Karpas-422 (cell line): ENCODE results near the gene PUS1. TPM values are rescaled to one million over a fixed set of nuclear protein-coding genes. Genes with fewer than 3 reads are reported as not detected.

Source experiments
- DNase-seq: peaks from one replicate; pipeline ENCODE4 v3.0.0-alpha.2; 2015
- H2AFZ ChIP-seq: fragments of 200-600 bp; sonication (generic); 2 replicates; pipeline ENCODE4 v1.6.1; 2014; ENCODE audit warnings: antibody characterized with exemption, low read length, mixed read lengths
- H3K27ac ChIP-seq: fragments of 200-600 bp; sonication (generic); 2 replicates; pipeline ENCODE4 v1.5.1; 2014; ENCODE audit warnings: mild to moderate bottlenecking, low read length, moderate library complexity
- H3K27me3 ChIP-seq: fragments of 200-600 bp; sonication (generic); 2 replicates; pipeline ENCODE4 v1.6.1; 2014; ENCODE audit warnings: low read length, mixed read lengths
- H3K36me3 ChIP-seq: fragments of 200-600 bp; sonication (generic); 2 replicates; pipeline ENCODE4 v1.6.1; 2014; ENCODE audit warnings: low read length, mixed read lengths; ENCODE audit not compliant: insufficient read depth
- H3K4me1 ChIP-seq: fragments of 200-600 bp; sonication (generic); 2 replicates; pipeline ENCODE4 v1.6.1; 2014; ENCODE audit warnings: mild to moderate bottlenecking, low read length, mixed read lengths
- H3K4me2 ChIP-seq: fragments of 200-600 bp; sonication (generic); 2 replicates; pipeline ENCODE4 v1.6.1; 2014; ENCODE audit warnings: low read length, low read depth, mild to moderate bottlenecking; ENCODE audit not compliant: poor library complexity, severe bottlenecking
- H3K4me3 ChIP-seq: fragments of 200-600 bp; sonication (generic); 2 replicates; pipeline ENCODE4 v1.5.1; 2014; ENCODE audit warnings: mild to moderate bottlenecking, antibody characterized with exemption, low read length, mixed read lengths
- H3K79me2 ChIP-seq: fragments of 200-600 bp; sonication (generic); 2 replicates; pipeline ENCODE4 v1.6.1; 2014; ENCODE audit warnings: mild to moderate bottlenecking, low read length, mixed read lengths
- H3K9ac ChIP-seq: fragments of 200-600 bp; sonication (generic); 2 replicates; pipeline ENCODE4 v1.6.0; 2014; ENCODE audit warnings: low read length
- H3K9me2 ChIP-seq: fragments of 200-600 bp; sonication (generic), shearing (Covaris generic); replicated peaks from 2 replicates; pipeline ENCODE4 v1.6.0; 2014; ENCODE audit warnings: mild to moderate bottlenecking, low read length, moderate library complexity; ENCODE audit not compliant: insufficient read depth
- H3K9me3 ChIP-seq: fragments of 300-700, 200-600 bp; sonication (generic); 2 replicates; pipeline ENCODE4 v1.6.1; 2014; ENCODE audit warnings: low read length, mixed read lengths
- H4K20me1 ChIP-seq: fragments of 200-600 bp; sonication (generic); 2 replicates; pipeline ENCODE4 v1.6.1; 2014; ENCODE audit warnings: mild to moderate bottlenecking, antibody characterized with exemption, low read length, low read depth; ENCODE audit not compliant: insufficient read depth
- total RNA-seq: library from RNA; depleted of rRNA; stranded (reverse); fragments of >200 nt; shearing (Covaris generic); gene quantifications from 2 replicates; pipeline ENCODE4 v1.2.3, GENCODE V29; 2014; ENCODE audit warnings: low replicate concordance

The PUS1 gene
- total RNA-seq, 1 experiment from 2014 or later, result 11.9 TPM

GRCh38 chr12:131921866-131922769 is 7.0 kb upstream of the PUS1 start:
- Histone ChIP-seq H3K27me3 (no peaks in the 10 kb centered on the region), H3K79me2 (no peaks in the 10 kb centered on the region), H4K20me1 (peaks cover 44% of the 10 kb centered on the region; the same call in 1 of the 2 replicates), H3K9me3 (no peaks in the 10 kb centered on the region), H3K4me1 (peaks cover 27% of the 10 kb centered on the region), H2AFZ (no peak overlapping the region), H3K4me3 (no peak overlapping the region), H3K4me2 (no peak overlapping the region), H3K9me2 (no peaks in the 10 kb centered on the region), H3K27ac (no peak overlapping the region), H3K36me3 (no peaks in the 10 kb centered on the region), H3K9ac (no peak overlapping the region)
- DNase-seq, result no peak

- Histone ChIP-seq H3K27ac (no peak overlapping the region), H3K4me3 (no peak overlapping the region), H2AFZ (no peak overlapping the region), H3K9me2 (no peaks in the 10 kb centered on the region), H3K27me3 (no peaks in the 10 kb centered on the region), H3K4me2 (peak overlapping the region; percentile 52), H3K4me1 (peaks cover 27% of the 10 kb centered on the region), H3K36me3 (no peaks in the 10 kb centered on the region), H3K79me2 (no peaks in the 10 kb centered on the region), H3K9me3 (no peaks in the 10 kb centered on the region), H4K20me1 (peaks cover 44% of the 10 kb centered on the region; the same call in 1 of the 2 replicates), H3K9ac (no peak overlapping the region)
- DNase-seq, result no peak
Observed at GRCh38 chr12:131922772-131923171, 6.3 kb upstream of the PUS1 start.

- Histone ChIP-seq H3K79me2 (no peaks in the 10 kb centered on the region), H3K4me3 (no peak overlapping the region), H3K4me2 (peak overlapping the region; percentile 52), H3K9me3 (no peaks in the 10 kb centered on the region), H4K20me1 (peaks cover 40% of the 10 kb centered on the region; the same call in 1 of the 2 replicates), H3K9ac (no peak overlapping the region), H3K27me3 (no peaks in the 10 kb centered on the region), H3K9me2 (no peaks in the 10 kb centered on the region), H3K27ac (no peak overlapping the region), H3K36me3 (no peaks in the 10 kb centered on the region), H3K4me1 (peaks cover 28% of the 10 kb centered on the region), H2AFZ (no peak overlapping the region)
- DNase-seq, result peak; percentile 92
Observed at GRCh38 chr12:131923260-131923659, 5.8 kb upstream of the PUS1 start.

- H3K9ac ChIP-seq, result no peak overlapping the region
- no peak overlapping the region for H3K4me2 ChIP-seq
- no peaks in the 10 kb centered on the region for H3K27me3 ChIP-seq
- H2AFZ ChIP-seq, result no peak overlapping the region
- peaks cover 31% of the 10 kb centered on the region for H3K79me2 ChIP-seq
- peaks cover 14% of the 10 kb centered on the region; the same call in 1 of the 2 replicates for H3K36me3 ChIP-seq
- H3K4me3 ChIP-seq, result no peak overlapping the region
- peaks cover 43% of the 10 kb centered on the region for H3K4me1 ChIP-seq
- no peaks in the 10 kb centered on the region for H3K9me3 ChIP-seq
- H3K9me2 ChIP-seq, result no peaks in the 10 kb centered on the region
- no peak for DNase-seq
- no peak overlapping the region for H3K27ac ChIP-seq
- peaks cover 30% of the 10 kb centered on the region for H4K20me1 ChIP-seq
Observed at GRCh38 chr12:131927110-131928079, 1.7 kb upstream of the PUS1 start.

- Histone ChIP-seq H3K27me3 (no peaks in the 10 kb centered on the region), H4K20me1 (peaks cover 23% of the 10 kb centered on the region), H3K9me3 (no peaks in the 10 kb centered on the region), H3K27ac (no peak overlapping the region), H2AFZ (peak overlapping the region; percentile 32; the same call in 1 of the 2 replicates), H3K9me2 (no peaks in the 10 kb centered on the region), H3K4me3 (peak overlapping the region; percentile 67), H3K4me1 (peaks cover 35% of the 10 kb centered on the region), H3K4me2 (peak overlapping the region; percentile 91), H3K9ac (peak overlapping the region; percentile 69), H3K79me2 (peaks cover 35% of the 10 kb centered on the region), H3K36me3 (peaks cover 20% of the 10 kb centered on the region)
- no peak for DNase-seq
Observed at GRCh38 chr12:131928080-131928710, 881 bp upstream of the PUS1 start.

- peaks cover 35% of the 10 kb centered on the region for H3K79me2 ChIP-seq
- H3K4me1 ChIP-seq, result peaks cover 19% of the 10 kb centered on the region
- H3K9me2 ChIP-seq, result no peaks in the 10 kb centered on the region
- H3K4me2 ChIP-seq, result peak overlapping the region; percentile 88
- no peak overlapping the region for H2AFZ ChIP-seq
- H3K27me3 ChIP-seq, result no peaks in the 10 kb centered on the region
- H3K9ac ChIP-seq, result peak overlapping the region; percentile 96
- DNase-seq, result peak; percentile 75
- H3K36me3 ChIP-seq, result peaks cover 33% of the 10 kb centered on the region
- no peaks in the 10 kb centered on the region for H3K9me3 ChIP-seq
- H3K27ac ChIP-seq, result peak overlapping the region; percentile 67
- peaks cover 22% of the 10 kb centered on the region for H4K20me1 ChIP-seq
- peak overlapping the region; percentile 94 for H3K4me3 ChIP-seq
Observed at GRCh38 chr12:131929581-131930456, 743 bp downstream of the PUS1 start.

- H3K27me3 ChIP-seq, result no peaks in the 10 kb centered on the region
- H4K20me1 ChIP-seq, result peaks cover 22% of the 10 kb centered on the region
- peaks cover 16% of the 10 kb centered on the region for H3K4me1 ChIP-seq
- peaks cover 34% of the 10 kb centered on the region for H3K36me3 ChIP-seq
- H3K9me2 ChIP-seq, result no peaks in the 10 kb centered on the region
- peak overlapping the region; percentile 88 for H3K4me2 ChIP-seq
- peaks cover 35% of the 10 kb centered on the region for H3K79me2 ChIP-seq
- no peak for DNase-seq
- peak overlapping the region; percentile 67 for H3K27ac ChIP-seq
- peak overlapping the region; percentile 96 for H3K9ac ChIP-seq
- H3K9me3 ChIP-seq, result no peaks in the 10 kb centered on the region
- H3K4me3 ChIP-seq, result peak overlapping the region; percentile 94
- H2AFZ ChIP-seq, result no peak overlapping the region
Observed at GRCh38 chr12:131930510-131930909, 1.4 kb downstream of the PUS1 start.
